Measurements from ENCODE around the gene TEX26.
A peak's percentile ranks its signal among the peaks of the same experiment; 100 is the strongest.

The TEX26 gene

GRCh38 chr13:30982506-30982905, 50.0 kb downstream of the TEX26 start:
- DNase-seq = no peak

GRCh38 chr13:30982906-30983305, 50.5 kb downstream of the TEX26 start:
- no peak for DNase-seq

- no peak for DNase-seq
Observed at GRCh38 chr13:30983431-30983830, 51.0 kb downstream of the TEX26 start.

GRCh38 chr13:30984620-30985019, 52.2 kb downstream of the TEX26 start:
- DNase-seq = no peak

- DNase-seq = peak; percentile 30
Observed at GRCh38 chr13:30985637-30986205, 53.3 kb downstream of the TEX26 start.

- DNase-seq = no peak
Observed at GRCh38 chr13:30991184-30991583, 58.7 kb downstream of the TEX26 start.

- no peak for DNase-seq
Observed at GRCh38 chr13:30991922-30992321, 59.5 kb downstream of the TEX26 start.

- no peak for DNase-seq
Observed at GRCh38 chr13:30995331-30995730, 62.9 kb downstream of the TEX26 start.

- DNase-seq = no peak
Observed at GRCh38 chr13:30997697-30998096, 65.2 kb downstream of the TEX26 start.

GRCh38 chr13:30998136-30999088, 66.0 kb downstream of the TEX26 start:
- DNase-seq = no peak

GRCh38 chr13:31000889-31001288, 68.4 kb downstream of the TEX26 start:
- no peak for DNase-seq

- no peak for DNase-seq
Observed at GRCh38 chr13:31001647-31002046, 69.2 kb downstream of the TEX26 start.

- DNase-seq = no peak
Observed at GRCh38 chr13:31005066-31005465, 72.6 kb downstream of the TEX26 start.

- DNase-seq = no peak
Observed at GRCh38 chr13:31007417-31007816, 75.0 kb downstream of the TEX26 start.

GRCh38 chr13:31008400-31009115, 76.1 kb downstream of the TEX26 start:
- no peak for DNase-seq

GRCh38 chr13:31009166-31009565, 76.7 kb downstream of the TEX26 start:
- DNase-seq = no peak

- DNase-seq = peak; percentile 35
Observed at GRCh38 chr13:31010296-31010695, 77.8 kb downstream of the TEX26 start.

GRCh38 chr13:31011193-31011860, 78.9 kb downstream of the TEX26 start:
- DNase-seq = no peak

GRCh38 chr13:31011901-31012654, 79.6 kb downstream of the TEX26 start:
- DNase-seq = no peak

GRCh38 chr13:31012655-31013024, 80.2 kb downstream of the TEX26 start:
- DNase-seq = no peak

GRCh38 chr13:31014456-31014855, 82.0 kb downstream of the TEX26 start:
- no peak for DNase-seq

- DNase-seq = no peak
Observed at GRCh38 chr13:31015199-31015598, 82.7 kb downstream of the TEX26 start.

All from NCI-H82 (cell line).